GM21447 (cell line): ENCODE results near the gene RASGRF2.
"Not testable (repeated sequence)": the region's sequence is repeated elsewhere in the genome, so short reads cannot be mapped to it uniquely, and the experiment has no call there.

Experiments
- ATAC-seq: cut with Tn5 transposase; IDR thresholded peaks from one replicate; pipeline ENCODE4 v1.9.1; 2021; ENCODE audit not compliant: unreplicated experiment

Gene RASGRF2

DNA sequence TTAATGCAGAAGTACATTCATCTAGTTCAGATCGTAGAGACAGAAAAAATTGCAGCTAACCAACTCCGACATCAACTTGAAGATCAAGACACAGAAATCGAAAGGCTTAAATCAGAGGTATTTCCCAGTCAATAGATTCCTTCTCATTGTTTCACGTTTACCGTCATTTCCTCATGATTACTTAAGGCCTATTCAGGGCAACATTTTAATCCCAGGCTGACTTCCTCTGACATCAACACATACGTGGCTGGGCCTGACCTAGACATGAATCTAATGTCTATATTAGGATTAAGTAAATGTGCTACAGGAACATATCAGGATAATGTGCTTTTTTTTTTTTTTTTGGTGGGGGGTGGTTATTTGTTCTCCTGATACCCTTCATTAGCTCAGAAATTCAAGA is 107.9 kb downstream of the RASGRF2 start:
- no peak for ATAC-seq

DNA sequence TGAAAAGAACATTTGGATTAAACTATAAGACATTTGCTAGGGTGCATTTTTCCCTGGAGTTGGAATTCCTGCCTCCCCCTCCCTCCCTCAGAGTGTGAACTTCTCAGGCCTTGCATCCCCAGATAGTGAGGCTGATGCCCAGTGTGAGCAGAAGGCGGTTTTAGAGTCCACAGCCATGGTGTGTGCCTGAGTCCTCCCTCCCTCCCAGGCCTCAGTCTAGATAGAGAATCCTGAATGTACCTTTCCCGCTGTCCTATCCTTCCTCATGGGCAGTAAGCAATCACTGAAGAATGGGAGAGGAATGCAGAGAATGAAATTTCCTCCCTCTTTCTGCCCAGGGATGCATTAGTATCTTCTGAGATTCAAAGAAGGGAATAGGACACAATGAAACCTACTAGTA is 108.5 kb downstream of the RASGRF2 start:
- no peak for ATAC-seq

DNA sequence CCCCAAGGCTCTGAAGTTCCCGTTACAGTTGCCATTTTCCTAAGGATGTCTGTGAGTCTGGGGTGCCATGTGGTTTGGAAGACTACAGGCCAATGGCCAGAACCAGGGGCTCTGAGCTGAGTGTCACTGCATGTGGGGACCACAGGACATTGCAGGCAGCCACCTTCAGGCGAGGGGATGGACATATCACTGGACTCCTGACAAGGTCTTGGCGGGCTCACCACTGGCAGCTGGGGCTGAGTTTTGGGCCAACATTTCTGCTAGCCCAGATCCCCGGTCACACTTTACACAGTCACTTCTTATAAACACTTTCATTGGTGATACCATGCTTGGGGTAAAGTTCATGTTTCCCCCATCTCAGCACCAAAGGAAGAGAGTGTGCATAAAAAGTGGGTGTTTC is 109.8 kb downstream of the RASGRF2 start:
- no peak for ATAC-seq

DNA sequence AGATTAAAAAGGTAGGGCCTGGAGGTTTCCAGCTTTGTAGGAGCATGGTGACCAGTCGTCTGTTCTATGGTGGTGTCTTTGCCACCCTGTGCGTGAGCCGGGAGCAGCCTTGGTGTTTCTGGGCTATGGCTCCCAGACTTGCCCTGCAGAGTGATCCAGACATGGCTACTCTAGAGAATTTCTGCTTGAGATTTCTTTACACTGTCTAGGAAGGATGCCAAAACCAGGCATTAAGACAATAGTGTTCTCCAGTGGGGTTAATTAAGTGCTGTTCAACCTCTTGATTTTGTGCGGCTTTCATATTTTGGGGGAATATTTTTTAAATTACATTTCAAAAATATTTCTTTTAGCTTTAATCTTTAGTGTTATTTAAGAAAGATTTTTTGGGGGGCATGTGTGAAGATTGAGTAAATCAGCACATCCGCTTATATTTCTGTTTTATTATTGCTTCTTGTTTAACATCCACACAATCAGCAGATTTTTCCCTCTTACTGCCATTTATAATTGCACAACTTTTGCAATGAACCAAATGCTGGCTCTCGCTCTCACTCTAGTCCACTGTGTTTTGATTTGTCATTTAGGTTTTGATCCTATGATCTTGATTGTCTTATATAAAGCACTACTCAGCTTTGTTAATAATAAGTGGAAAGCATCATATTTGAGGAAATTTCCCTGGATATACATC is 110.5 kb downstream of the RASGRF2 start:
- no peak for ATAC-seq

DNA sequence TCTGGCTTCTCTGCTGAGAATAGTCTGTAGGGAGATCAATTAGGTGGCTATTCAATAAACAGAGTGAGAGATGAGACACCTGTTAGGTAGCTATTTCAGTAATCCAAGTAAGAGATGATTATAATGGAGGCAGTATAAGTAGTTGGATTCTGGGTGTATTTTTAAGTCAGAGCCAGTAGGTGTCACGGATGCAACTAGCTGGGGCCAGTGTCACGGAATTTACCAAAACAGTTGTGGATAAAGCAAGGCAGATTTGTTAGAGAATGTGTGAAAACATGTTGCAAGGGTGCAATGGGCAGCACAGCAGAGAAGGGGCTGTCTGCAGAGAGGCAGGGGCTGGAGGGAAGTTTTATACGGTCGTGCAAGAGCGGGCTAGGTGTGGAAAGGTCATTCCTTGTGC is 114.9 kb downstream of the RASGRF2 start:
- no peak for ATAC-seq

DNA sequence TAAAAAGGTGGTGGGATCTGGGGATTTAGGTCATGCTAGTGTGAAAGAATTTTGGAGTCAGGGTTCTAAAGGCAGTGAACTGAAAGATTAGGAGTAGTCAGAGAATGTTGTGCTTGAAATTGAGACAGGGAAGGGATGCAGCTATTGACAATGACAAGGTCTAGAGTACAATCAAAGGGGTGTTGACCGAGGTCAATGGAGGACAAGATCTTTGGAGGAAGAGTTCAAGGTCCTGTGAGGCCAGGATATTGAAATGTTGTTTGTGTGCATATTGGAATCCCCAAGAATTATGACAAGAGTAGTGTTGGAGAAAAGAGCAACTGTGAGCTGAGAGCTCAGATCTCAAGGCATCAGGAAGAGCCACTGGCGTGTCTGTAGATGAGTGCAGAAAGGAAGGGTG is 116.9 kb downstream of the RASGRF2 start:
- ATAC-seq, result no peak

DNA sequence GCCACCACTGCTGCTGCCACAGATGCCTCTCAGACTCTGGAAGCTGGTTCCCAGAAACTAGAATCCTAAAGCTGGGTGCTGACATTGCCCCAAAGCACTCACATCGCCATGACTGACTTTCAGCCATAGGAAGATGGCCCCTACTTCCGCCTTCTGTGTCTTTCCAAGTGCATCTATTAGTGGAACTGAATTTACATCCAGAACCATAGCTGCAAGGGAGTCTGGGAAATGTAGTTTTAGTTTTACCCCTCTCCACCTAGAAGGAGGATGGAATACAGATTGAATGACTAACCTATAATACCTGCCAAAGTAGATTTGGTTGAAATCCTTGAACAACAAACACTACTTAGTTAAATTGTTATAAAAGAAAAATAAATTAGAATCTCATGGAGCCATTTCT is 118.8 kb downstream of the RASGRF2 start:
- ATAC-seq, result no peak

DNA sequence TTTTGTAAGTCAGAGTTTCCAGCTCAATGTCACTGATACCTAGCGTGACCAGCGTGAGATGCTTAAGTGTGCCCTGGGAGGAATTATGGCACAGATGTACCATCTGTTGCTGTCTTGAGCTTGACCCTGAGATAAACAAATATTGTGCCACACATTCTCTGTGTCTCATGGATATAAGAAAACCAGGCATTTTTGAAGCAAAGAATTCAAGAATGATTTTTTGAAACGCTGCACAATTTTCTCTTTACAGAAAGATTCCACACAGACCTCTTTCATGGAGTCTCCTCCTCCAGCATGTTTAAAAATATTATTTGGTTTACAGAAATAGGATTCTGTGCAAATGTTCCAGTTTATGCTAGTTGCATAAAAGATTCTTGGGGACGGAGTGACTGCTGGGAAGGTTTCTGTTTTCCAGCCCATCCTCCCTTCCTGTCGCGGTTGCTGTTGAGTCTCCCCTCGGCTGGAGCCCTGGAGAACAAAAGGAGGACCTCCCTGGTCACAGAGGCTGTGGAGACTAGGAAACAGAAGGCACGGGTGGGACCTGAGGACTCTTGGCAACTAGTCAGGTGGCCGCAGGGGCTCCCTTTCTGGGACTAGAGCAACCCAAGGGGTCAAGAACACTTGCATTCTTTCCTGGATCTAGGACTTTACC is 120.8 kb downstream of the RASGRF2 start:
- ATAC-seq, result no peak

DNA sequence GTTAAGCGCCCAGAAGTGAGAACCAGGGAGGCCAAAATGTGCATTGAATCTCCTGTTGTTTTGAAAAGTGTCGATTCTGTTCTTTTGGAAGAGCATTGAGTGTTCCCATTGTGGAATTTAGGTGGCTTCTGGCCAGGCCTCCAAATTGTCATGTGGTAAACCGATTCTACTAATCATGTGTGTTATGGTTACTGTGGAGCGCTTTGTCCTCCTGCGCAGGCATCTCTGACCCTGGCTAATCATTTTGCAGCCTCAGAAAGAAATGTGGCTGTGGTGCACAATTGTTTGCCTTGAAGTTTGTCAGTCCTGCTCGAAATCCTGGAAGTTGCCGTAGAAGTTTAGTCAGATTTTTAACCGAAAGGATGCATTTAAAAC is 121.3 kb downstream of the RASGRF2 start:
- no peak for ATAC-seq

DNA sequence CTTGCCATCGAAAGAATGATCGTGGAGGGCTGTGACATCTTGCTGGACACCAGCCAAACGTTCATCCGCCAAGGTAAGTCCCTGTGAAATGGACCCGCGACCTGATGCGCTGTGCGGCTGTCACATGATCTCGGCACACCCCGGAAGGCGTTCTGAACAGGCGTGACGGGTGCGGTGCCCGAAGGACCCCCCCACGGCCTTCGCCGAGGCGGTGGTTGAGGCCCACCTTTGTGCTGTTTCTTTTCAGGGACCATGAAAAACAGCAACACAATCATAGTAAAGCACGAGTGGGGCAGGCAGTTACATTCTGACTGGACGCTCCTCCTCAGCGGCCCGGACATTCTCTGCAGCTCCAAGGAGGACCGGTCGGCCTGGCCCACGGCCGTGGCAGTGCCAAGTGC is 126.7 kb downstream of the RASGRF2 start:
- no peak for ATAC-seq

DNA sequence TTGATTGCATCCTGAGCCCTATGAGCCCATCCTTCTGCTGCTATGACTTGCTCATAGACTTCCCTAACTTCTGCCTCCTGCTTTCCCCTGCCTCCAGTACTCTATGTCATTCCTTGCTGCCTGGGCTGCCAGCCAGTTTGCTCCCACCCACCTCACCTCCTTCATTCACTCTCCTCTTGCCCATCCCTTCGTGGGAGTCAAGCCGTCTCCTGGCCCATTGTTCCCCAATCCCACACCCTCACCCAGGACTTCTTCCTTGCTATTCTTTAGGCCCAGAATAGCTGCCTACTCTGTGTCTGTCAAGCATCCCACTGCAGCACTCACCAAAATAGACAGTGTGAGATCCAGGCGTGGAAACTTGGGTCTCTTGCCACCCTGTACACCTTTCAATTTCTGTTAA is 131.0 kb downstream of the RASGRF2 start:
- no peak for ATAC-seq

DNA sequence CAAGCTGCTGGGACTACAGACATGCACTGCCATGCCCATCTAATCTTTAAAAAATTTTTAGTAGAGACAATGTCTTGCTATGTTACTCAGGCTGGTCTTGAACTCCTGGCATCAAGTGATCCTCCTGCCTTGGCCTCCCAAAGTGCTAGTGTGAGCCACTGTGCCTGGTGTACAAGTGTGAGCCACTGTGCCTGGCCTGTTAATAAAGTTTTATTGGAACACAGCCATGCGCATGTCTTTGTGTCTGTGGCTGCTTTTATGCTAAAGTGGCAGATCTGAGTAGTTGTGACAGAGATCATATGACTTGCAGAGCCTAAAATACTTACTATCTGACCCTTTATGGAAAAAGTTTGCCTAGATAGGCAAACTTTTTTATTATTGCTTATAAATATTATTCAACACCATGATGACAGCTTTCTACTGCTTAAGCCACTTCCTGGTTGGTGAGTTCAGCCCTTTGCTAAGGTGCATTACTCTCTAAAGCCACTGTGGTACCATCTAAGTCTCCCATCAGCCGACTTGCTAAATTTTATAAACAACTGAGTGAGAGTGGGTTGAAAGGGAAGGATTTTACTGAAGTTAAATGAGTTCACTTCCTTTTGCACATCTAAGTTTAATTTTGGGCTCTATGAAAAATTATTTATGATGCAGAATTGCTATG is 133.5 kb downstream of the RASGRF2 start:
- no peak for ATAC-seq

DNA sequence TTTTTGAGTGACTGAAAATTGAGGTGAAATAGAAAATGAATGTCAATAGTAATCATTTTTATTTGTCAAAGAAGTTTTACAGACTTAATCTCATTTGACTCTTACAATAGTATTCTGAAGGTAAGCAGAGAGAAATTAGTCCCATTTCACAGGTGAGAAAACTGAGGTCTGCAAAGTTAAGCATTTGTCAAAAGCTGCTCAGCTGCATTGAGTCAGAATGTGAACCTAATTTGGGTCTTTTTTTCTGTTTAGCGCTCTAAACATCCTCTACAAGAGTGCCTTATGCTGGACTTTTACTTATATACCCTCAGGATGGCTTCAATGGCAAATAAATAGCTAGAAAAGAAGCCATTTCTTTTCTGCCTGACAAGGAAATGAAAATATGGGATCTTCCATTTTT is 135.7 kb downstream of the RASGRF2 start:
- no peak for ATAC-seq

DNA sequence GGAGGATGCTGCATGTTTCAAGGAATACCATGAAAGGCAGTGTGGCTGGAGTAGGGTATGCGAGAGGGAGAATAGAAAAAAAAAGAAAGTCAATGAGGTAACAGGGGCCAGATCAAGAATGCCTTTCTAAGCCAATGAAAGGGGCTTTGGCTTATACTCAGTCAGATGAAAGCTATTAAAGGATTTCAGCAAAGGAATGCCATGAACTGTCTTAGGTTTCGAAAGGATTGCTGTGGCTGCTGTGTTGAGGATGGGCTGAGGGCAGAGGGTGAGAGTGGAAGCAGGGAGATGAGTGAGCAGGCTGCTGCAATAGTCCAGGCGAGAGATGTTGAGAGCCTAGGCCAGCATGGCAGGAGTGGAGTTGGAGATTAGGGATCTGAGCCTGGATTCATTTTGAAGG is 137.6 kb downstream of the RASGRF2 start:
- ATAC-seq, result no peak

DNA sequence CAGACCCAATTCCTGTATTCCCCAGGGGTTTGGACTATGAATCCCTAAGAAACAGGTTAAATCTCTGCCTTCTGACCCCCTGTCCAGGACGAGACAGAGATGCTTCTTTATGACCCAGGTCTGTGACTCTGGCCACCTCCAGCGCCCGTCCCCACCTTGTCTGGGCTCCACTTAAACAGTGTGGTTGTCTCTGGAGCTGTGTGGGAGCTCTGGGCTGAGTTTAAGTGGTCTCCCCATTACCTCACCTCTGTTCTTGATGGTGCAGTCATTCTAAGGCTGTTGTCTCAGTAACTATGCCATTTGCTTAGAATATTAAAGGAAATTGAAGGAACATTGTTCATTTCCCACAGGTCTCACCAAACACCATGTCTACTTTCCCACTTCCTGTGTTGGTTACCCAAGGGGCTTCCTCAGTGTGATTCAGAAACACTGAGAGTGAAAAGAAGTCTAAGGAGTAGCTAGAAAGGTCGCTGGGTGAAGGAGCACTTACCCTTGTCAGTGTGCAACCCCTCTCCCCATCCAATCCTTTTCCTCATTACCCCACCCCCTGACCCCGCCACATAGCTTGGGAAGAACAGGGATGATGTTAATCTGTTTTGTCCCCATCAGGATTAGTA is 145.2 kb downstream of the RASGRF2 start:
- ATAC-seq, result no peak

DNA sequence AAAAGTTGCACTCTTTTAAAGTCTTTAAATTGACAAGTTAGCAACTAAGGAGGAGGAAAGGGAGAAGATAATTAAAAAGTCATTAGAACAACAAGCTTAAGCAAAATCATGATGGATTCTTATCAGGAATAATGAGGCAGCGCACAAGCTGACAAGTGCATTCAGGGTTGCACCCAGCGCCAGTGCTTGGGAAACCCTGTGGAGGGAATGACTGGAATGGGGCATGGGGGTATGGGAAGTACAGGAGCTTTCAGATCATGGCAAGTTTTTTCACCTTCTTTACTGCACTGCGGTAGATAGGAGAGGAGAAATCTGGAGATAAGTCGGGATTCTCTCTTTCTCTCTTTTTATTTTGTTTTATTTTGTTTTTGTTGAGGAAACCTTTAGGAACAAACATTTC is 155.1 kb downstream of the RASGRF2 start:
- ATAC-seq, result no peak

DNA sequence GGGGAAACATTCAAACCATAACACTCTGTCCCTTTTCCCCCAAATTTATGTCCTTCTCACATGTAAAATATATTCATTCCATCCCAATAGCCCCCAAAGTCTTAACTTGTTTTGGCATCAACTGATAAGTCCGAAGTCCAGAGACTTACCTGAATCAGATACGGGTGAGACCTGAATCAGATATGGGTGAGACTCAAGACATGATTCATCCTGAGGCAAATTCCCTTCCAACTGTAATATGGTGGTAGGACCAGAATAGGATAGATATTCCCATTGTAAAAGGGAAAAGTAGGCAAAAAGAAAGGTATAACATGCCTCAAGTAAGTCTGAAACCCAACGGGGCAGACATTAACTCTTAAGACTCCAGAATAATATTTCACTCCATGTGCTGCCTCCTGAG is 157.4 kb downstream of the RASGRF2 start:
- no peak for ATAC-seq

DNA sequence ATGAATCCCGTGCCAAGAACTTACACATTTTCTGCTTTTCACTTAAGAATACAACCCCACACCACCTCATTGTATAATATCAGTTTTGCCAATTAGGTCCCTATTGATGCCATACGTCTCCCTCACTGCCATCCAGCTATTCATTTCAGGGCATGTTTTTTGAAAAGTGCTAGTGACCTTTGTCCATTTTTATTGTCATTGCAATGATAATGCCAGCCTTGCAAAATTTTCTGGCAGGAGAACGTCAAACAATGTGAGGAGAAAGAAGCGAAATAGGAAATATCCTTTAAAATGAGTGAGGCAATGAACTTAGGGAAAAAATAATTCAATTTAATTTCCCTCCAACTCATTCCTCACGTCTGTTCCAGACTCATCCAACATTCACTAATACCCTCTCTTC is 161.1 kb downstream of the RASGRF2 start:
- no peak for ATAC-seq

DNA sequence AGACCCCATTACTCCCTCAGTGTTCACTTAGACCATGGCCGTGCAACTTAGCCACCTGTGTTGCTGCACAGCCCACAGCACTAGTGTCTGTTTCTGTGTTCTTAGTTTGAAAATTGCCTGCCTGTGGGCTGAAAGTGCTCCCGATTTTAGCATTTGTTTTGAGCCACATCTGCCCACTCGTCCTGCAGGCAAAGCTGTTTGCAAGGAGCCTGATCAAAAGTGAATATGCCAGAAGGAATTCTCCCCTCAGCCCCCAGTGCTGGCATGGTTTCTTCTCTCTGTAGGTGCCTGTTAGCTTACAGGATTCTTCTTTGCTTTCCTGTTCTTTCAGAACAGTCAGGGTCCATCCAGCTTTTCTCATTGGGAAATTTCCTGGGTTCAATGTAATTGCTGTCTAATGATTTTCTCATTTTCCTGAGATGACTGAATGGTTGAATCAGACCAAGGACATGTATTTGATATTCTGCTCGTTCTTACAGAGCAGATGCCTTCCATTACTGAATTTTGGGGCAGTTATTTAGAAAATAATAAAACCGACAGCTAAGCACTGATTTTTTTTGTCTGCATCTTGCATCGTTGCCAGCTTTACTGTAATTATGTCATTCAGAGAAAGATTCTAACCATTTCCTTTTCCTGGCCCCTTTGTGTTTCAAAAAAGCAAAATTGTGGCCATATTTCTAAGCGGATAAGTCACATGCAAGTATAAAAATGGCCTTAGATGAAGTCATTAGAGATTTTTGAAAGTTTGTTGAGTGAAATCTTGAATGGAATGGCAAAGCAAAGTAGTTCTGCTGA is 161.9 kb downstream of the RASGRF2 start:
- no peak for ATAC-seq

DNA sequence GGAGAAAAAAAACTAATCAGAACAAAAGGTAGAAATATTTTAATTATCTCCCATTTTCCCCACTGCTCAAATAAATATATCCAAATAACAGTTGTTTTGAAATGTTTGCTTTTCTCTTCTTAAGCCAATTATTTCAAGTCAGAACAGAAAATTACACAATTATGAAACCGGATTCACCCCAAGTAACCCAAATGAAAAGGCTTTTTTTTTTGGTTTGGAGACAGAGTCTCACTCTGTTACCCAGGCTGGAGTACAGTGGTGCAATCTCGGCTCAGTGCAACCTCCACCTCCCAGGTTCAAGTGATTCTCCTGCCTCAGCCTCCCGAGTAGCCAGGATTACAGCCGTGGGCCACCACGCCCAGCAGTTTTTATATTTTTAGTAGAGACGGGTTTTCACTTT is 164.5 kb downstream of the RASGRF2 start:
- not testable (repeated sequence) for ATAC-seq

DNA sequence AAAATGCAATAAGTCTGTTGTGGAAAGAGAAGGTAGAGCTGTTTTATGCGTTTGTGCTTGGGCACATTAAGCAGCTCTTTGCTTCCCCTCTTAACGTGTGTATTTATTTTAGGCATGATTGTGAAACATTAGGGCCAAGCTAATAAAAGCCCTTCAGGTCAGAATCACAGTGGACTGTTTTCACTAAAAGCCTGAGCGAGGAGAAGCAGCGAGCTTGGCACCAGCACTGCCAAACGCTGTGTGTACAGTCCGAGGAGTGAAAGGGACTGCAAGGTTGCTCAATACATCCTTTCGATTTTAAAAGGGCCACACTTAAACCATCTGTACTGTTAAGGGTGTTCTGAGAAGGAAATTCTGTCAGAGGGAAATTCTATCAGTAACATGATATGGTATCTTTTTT is 165.8 kb downstream of the RASGRF2 start:
- no peak for ATAC-seq
